ENCODE data around the gene PSMD3.
"Not testable (repeated sequence)": the region's sequence is repeated elsewhere in the genome, so short reads cannot be mapped to it uniquely, and the experiment has no call there.

The PSMD3 gene

DNA sequence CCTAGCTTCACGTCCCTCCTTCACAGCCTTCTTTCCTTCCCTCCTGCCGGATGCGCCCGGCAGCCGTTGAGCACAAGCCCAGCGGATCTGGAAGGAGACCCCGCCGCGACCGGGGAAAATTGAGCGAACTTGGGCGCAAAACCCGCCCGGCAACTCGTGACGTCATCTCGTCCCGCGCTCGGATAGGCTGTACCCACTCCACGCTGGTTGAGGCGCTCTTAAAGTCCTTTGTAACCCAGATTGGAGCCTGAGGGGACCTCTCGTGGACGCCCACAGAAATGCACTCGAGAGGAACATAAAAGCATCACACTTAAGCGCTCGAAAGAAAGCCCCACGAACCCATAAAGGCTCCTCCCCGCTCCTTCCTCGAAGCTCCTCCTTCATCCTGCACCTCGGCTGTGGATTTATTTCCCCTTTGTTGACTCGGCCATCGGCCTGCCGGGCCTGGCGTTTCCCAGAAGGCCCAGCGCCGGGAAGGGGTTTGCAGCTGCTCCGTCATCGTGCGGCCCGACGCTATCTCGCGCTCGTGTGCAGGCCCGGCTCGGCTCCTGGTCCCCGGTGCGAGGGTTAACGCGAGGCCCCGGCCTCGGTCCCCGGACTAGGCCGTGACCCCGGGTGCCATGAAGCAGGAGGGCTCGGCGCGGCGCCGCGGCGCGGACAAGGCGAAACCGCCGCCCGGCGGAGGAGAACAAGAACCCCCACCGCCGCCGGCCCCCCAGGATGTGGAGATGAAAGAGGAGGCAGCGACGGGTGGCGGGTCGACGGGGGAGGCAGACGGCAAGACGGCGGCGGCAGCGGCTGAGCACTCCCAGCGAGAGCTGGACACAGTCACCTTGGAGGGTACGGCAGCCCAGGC, at the start of gene PSMD3:
TSS of gene PSMD3 (plus strand) at position 457 of the 856 bp plus-strand sequence. CDS start at position 621, 164 bp downstream.
- DNase-seq: peak; percentile 98

DNA sequence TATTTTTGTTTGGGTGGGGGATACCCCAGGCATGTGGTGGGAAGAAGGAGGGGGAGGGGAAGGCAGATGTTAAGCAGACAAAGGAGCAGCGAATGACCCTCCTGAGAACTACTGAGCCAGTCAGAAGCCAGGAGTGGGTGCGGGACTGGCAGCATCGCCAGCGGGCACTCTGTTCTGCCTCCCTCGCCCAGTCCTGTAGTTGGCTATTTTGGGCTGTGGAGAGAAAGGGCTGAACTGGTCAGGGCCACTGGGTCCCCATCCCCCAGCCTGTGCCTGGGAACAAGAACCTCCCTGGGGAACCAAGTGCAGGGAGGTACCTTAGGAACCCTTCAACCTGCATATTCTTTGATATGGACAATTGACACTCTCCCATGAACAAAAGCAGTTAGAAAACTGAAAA, 46.7 kb upstream of the PSMD3 start:
- DNase-seq: no peak

DNA sequence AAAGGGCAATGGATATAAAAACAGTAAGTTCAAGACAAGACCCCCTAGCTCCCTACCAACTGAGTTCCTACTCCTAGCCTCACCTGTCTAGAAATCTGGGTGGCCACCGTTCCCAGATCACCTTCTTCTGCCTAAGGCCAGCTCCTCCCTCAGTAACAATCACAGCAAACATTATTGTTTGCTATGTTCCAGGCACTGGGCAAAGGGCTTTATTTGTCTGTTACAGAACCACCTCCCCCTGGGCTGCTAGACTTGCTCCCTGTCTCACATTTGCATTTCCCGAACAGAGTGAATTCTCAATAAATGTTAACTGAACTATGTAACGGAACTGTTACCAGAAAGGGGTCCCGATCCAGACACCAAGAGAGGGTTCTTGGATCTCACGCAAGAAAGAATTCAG, 46.3 kb upstream of the PSMD3 start:
- no peak for DNase-seq

DNA sequence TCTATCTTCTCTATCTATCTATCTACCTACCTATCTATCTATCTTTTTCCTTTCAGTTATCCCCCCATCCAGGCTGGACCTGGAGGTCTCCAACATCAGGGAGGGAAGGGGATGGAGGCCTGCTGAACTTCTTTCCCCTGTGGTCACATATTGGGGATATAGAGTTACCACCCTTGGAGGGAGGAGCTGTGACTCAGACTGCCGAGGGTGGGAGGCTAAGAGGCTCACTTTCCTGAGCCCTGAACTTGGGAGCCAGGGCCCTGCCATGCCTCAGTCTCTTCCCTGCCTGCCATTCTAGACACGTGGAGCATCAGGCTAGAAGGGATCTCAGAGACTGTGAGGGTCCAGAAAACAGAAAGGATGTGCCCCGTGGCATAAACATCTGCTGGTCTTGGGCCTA, 44.7 kb upstream of the PSMD3 start:
- DNase-seq: no peak

DNA sequence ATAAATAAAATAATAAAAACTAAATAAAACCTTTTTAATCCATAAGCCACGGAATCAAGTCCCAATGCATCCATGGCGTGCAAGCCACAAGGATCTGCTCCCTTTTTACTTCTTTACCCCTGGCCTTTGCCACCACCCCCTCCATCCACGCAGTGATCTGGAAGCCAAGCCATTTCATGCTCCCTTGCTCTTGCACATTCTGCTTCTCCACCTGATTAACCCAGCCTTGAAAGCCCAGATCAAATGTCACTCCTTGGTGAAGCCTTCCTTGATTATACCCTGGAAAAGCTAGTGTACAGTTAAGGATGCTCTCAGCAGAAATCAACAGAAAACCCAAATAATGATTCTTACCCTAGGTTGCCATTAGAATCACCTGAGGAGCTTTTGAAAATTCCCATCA, 43.2 kb upstream of the PSMD3 start:
- DNase-seq: no peak

DNA sequence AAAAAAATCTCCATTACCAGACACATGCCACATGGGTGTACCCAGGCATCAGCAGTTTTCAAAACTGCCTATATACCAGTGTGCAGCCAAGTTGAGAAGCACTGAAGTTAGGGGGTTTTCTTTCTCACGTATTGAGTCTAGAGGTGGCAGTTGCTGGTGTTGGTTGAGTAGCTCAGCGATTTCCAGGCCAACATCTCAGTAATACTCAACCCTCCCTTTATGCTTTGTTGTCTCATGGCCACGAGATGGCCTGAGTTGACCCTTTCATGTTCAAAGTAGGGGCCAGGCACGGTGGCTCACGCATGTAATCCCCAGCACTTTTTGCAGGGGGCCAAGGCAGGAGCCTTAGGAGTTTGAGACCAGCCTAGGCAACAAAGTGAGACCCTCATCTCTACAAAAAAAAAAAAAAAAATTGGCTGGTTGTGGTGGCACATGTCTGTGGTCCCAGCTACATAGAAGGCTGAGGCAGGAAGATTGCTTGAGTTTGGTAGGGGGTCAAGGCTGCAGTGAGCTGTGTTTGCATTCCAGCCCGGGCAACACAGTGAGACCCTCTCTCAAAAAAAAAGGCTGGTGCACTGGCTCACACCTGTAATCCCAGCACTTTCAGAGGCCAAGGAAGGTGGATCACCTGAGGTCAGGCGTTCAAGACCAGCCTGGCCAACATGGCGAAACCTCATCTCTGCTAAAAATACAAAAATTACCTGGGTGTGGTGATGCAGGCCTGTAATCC, 42.3 kb upstream of the PSMD3 start:
- no peak for DNase-seq

DNA sequence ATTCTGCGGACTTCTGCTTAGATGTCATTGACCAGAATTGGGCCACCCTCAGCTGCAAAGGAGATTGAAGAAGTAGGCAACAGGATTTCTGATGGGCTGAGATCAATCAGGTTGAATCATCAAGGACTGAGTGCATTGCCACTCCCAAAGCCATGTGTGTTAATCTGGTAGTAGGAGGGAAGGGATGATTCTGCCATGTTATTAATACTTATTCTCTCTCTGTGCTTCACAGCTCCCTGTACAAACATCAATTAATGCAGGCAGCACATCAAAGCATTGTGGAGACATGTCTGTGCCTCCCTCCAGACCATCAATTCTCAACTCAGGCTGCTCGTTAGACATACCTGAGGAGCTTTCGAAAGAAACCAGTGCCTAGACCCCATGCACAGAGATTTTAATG, 41.5 kb upstream of the PSMD3 start:
- DNase-seq: no peak

DNA sequence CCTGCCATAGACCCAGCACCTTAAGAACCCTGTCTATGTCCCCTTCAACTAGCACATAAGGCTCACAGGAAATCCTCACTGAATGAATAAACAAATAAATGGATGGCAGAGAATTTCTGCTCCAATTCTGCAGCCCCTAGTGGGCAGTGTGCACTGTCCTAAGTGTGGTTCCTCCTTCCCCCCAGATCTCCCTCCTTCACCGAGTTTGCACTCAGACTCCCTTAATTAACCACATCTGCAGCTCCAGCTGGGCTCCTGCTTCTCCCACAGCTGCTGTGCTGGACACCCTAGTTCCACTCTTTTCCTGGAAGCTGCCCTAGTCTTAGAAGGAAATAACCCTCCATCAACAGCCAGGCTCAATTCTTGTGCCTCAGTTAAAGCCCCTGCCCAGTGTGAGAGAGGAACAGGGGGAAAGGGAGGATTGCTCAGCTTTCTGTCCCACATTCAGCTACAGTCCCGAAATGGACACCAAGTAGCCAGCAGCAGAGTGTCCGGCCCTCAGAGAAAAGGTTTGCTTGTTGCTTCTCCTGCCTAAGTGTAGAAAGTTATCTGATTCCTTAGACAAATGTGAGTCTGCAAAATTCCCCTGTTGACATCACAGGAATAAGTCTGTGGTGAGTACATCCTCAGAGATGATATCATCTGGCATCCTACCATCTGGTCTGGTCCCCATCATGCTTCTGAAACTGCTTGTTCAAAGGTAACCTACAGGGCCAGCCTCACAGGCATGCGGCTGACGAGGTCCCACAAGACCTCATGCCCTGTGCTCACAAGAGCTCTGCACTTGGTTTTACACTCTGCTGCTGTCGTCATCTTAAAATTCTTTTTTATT, 40.8 kb upstream of the PSMD3 start:
- DNase-seq: no peak

DNA sequence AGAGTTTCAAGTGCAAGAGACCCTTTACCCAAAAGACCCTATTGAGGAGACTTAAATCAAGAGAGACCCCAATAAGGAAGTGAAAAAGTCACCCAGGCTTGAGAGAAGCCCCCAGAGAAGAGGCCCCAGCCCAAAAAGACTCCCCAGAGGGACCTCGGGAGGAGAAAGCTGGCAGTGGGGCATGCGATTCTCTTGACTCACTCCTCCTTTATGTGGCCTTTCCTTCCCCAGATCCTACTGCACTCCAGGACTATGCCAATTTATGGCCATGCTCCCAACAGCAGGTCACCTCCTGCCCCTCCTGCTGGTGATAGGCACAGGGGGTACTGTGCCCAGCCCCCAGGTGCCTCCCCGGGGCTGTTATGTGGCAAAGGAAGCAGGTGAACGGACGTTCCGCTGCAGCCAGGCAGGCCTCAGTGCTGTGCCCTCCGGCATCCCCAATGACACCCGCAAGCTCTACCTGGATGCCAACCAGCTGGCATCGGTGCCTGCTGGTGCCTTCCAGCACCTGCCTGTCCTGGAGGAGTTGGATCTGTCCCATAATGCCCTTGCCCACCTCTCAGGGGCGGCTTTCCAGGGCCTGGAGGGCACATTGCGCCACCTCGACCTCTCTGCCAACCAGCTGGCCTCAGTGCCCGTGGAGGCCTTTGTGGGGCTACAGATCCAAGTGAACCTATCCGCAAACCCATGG, 36.8 kb upstream of the PSMD3 start:
- no peak for DNase-seq

DNA sequence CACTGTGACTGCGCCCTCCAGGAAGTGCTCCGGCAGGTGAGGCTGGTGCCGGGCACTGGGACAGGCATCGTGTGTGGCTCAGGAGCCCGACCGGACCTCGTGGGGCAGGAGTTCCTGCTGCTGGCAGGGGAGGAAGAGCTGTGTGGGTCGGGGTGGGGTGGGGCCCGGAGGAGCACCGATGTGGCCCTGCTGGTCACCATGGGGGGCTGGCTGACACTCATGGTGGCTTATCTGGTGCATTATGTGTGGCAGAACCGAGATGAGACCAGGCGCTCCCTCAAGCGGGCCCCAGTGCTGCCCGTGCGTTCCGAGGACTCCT, 36.3 kb upstream of the PSMD3 start:
- DNase-seq: no peak

DNA sequence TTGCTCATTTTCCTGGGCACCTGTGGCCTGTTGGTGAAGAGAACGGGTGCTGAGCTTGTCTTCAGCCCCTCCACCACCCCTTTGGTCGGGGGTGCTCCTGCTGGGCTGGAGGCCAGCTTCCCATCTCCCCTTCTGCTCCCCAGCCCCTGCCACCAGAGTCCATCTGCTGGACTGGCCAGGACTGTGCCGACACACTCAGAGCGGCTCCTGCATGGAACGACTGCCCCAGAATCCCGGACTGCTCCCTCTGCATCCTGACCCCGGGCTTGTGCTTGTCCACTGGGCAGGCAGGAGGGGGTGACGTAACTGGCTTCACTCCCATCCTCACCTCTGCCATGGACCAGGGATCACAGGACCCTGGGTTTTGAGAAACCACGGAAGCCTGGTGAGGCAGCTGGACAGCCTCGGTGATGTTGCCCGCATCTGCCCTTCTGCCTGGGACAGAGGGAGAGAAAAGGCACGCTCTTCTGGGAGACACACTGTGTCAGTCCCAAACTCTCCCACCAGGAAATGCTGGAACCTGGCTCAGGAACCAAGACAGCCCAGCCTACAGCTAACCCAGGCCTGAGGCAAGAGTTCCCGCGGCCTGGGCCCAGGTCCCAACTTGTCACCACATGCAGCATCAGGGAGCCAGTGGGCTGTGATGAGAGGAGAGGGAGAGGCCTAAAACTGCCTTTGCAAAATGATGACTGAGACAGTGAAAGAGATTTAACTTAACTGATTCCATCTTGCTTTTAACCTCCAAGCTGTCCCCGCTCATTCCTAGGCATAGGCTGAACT, 33.9 kb upstream of the PSMD3 start:
- no peak for DNase-seq

DNA sequence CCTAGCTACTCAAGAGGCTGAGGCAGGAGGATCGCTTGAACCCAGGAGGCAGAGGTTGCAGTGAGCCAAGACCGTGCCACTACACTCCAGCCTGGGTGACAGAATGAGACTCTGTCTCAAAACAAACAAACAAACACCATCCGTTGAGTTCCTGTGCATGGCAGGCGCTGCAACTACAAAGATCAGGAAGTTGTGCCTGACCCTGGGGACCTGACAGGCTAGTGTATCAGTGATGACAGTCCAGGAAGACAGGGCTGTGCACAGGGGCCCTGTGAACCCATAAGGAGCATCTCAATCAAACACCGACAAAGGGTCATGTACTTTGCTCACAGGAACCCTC, 32.1 kb upstream of the PSMD3 start:
- DNase-seq: not testable (repeated sequence)

DNA sequence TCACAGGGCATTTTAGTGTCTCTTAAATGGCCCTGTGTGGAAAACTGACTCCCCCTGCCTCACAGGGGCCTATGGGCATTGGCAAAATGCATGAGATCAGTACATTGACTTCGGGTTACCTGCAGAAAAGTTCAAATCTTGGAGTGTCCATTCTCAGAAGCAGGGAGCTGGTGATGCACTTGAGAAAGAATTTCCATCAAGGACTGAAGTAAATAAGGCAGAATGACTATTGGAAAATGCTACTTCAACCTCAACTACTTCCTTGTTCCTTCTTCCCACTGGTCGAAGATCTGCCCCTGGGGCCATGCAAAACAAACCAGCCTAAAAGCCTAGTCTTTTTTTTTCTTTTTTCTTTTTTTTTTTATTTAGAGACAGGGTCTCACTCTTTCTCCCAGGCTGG, 31.6 kb upstream of the PSMD3 start:
- no peak for DNase-seq

DNA sequence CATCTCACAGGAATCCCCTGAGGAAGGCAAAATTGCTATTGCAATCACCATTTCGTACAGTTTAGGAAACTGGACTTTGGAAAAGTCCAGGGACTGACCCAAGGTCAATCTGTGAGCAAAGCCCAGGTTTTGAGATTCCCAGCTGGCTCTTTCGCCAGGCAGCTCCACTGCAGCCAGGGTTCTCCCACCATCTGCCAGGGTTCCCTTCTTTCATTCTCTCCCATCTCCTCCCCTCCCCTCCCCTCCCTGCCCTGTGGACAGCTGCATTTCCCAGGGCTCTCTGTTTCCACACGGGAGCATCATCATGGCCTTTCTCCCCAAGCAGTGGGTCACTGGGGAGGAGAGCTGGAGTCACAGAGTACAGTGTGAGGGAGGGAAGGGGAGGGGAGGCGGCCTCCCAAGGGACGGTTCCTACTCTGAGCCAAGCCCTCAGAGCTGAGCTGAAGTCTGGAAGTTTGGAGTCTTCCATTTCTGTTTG, 29.7 kb upstream of the PSMD3 start:
- no peak for DNase-seq

DNA sequence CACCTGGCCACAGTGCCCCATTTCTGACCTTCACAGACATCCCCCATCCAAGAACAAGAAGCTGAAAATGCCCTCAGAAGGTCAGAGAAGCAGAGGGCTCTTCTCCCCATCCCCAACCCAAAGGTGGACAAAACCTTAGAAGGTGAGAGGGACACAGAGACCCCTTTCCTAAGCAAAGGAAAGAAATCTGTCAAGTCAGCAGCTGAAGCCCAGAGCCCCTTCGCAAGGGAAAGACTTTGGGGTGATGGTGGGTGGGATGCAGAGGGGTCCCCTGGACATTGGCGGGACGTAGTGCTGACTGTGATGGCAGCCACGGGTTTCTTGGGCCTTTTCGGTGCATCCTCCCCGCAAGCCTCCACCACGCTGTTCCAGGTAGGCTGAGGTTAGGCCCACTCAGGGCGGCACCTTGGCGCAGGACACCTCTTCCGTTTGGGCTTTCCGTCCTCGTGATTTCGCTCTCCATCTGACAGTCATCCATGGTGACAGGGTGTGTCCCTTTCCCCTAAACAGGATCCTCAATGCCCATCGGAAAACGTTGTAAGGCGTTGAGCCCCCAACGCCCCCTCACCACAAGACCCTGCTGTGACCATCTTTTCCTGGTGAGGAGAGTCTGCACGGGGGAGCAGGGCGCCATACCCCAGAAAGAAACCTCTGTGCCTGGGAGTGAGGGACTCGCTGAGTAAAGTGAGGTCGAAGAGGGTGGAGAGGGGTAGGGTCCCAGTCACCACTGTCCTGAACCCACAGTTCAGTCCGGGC, 28.5 kb upstream of the PSMD3 start:
- DNase-seq: no peak

DNA sequence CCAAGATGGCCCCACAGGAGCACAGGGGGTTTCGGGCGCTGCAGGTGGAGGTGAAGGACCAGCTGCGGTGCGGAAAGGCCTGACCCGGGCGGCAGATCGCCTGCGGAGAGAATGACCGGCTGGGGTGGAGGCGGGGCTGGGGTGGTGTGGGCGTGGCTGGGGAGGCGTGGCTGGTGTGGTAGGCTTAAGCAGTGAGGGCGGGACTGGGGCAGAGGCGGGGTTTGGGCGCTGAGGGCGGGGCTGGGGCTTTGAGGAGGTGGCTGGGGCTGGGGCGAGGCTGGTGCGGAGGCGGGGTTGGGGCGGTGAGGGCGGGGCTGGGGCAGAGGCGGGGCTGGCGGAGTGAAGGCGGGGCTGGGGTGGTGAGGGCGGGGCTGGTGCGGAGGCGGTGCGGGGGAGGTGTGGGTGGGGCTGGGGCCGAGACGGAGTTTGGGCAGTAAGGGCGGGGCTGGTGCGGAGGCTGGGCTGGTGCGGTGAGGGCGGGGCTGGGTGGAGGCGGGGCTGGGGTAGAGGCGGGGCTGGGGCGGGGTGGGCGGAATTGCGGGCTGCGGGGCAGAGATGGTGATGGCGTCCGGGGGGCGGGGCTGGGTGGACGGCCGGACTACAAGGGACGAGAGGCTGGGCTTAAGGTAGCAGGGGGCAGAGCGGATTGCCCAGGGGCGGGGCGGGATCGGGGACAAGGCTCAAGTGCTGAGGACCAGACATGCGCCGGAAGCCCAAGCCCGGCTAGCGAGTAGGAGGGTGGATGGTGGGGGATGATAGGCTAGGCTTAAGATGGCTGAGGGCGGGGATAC, 27.7 kb upstream of the PSMD3 start:
- peak; percentile 93 for DNase-seq

DNA sequence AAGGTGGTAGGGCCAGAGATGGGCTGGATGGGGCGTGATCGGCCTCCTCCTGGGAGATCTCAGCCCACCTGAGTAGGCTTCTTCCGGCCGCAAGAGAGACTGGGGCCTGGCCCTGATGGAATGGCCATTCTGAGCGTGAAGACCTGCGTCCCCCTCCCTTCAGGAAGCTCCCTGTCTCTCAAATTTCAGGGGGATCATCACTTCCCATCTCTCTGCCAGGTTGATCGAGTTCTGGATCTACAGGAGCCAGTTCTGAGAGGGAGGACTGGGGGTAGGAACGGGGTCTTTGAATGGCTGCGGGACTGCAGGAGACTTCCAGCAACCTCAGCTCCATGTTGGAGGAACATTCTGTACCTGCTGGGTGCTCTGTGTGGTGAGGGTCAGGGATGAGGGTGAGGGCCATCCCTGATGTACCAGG, 27.1 kb upstream of the PSMD3 start:
- no peak for DNase-seq

DNA sequence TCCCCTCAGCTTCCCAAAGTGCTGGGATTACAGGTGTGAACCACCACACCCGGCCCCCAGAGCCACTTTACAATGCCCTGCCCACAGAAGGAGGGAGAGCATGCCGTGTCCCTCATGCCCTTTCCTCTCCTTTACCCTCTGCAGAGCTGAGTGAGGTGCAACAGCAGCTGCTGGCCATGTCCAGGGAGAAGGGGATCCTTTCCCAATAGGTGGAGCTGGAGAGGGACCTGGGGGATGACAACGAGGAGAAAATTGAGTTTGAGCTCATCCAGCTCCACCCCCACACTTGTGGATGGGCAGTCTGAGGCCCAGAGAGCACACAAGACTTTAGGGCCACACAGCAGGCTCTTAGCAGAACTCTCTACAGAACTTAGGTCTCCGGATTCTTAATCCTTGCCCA, 25.7 kb upstream of the PSMD3 start:
- DNase-seq: no peak

DNA sequence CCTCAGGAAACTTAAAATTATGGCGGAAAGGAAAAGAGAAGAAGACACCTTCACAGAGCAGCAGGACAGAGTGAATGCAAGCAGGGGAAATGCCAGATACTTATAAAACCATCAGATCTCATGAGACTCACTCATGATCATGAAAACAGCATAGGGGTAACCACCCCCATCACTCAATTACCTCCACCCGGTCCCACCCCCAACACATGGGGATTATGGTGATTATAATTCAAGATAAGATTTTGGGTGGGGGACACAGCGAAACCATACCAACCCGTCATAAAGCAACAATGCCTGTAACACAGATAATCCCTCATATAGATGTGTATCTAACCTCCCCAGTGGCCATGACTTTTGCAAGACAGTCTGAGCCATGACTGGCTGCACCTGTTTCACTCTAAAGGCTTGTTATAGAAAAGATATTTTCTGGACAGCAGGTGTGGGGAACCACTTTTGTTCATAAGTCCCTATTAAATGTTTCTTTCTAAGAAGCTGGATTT, 24.8 kb upstream of the PSMD3 start:
- no peak for DNase-seq

DNA sequence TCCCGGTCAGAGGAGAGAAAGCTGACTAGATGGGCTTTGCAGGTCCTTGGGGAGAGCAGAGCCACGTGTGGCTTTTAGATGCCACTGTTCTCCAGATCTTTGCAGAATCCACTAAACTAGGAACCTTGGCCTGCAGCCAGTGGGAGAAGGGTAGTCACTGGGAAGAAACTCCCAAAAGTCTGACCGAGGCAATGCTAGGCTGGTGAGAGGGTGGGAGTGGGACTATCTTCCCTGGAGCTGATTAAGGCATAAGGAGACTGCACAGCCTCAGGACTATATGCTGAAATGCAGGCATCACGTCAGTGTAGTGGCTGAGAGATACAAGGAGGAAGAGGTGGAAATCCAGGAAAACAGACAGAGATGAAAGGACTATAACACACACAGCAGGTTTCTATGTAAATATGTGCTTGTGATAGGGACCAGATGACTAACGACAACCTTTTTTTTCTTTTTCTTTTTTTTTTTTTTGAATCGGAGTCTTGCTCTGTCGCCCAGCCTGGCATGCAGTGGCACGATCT, 20.0 kb upstream of the PSMD3 start:
- no peak for DNase-seq

All from activated CD8-positive, alpha-beta memory T cell treated with anti-CD3 and anti-CD28 coated beads, Interleukin-2, amount 50 U/mL, for 48 hours (primary cell).